Gastroesophageal sphincter (tissue), 4 donors: Measurements from ENCODE around the gene ZNF385A. TPM values are rescaled to one million over a fixed set of nuclear protein-coding genes. Genes with fewer than 3 reads are reported as not detected.
A peak's percentile ranks its signal among the peaks of the same experiment; 100 is the strongest.

Experiments
- ATAC-seq: fragments of 150-250 bp; one replicate; pipeline ENCODE4 v1.9.1; 2016; ENCODE audit warnings: mild to moderate bottlenecking, moderate library complexity
- H3K27ac ChIP-seq, 4 donors: fragments of 200-600 bp; sonication (generic) in 3 of 4; 1 replicate in 3 of 4; 2 replicates in 1 of 4; pipeline ENCODE4 v1.5.1; 2016 to 2019
- H3K27me3 ChIP-seq: fragments of 200-600 bp; sonication (generic); one replicate; pipeline ENCODE4 v1.5.1; 2019
- H3K36me3 ChIP-seq, 2 donors: fragments of 200-600 bp; sonication (generic); one replicate each; pipeline ENCODE4 v1.5.1; 2019; ENCODE audit warnings: control low read depth in 1 of 2
- H3K4me1 ChIP-seq, 3 donors: fragments of 200-600 bp; sonication (generic); 1 replicate in 2 of 3; 2 replicates in 1 of 3; pipeline ENCODE4 v1.5.1; 2016 to 2019; ENCODE audit warnings: control low read depth in 2 of 3
- H3K4me3 ChIP-seq, 2 donors: fragments of 200-600 bp; sonication (generic); one replicate each; pipeline ENCODE4 v1.5.1; 2019; ENCODE audit warnings: mild to moderate bottlenecking in 1 of 2, moderate library complexity in 1 of 2
- H3K9me3 ChIP-seq, 3 donors: fragments of 200-600 bp; sonication (generic); one replicate each; pipeline ENCODE4 v1.5.1; 2017 to 2019; ENCODE audit warnings: control low read depth in 2 of 3
- EP300 ChIP-seq: sonication (generic); formaldehyde crosslinking; IDR thresholded peaks from one replicate; pipeline ENCODE4 v1.6.1; 2017; ENCODE audit warnings: antibody characterized with exemption, mild to moderate bottlenecking
- POLR2A ChIP-seq, 2 donors: fragments of 450-650 bp; IDR thresholded peaks; one replicate each; pipeline ENCODE4 v1.6.1; 2017; ENCODE audit warnings: antibody characterized with exemption in 2 of 2, mild to moderate bottlenecking in 2 of 2, moderate library complexity in 1 of 2
- POLR2AphosphoS5 ChIP-seq: sonication (generic); formaldehyde crosslinking; IDR thresholded peaks from one replicate; pipeline ENCODE4 v1.6.1; 2017; ENCODE audit warnings: antibody characterized with exemption
- WGBS, 2 donors: methylation state at CpG; one replicate each; pipeline ENCODE4 v1.1.5; 2018; ENCODE audit warnings: low coverage in 1 of 2; 5-methylcytosine and 5-hydroxymethylcytosine counted together
- total RNA-seq, 4 donors: library from RNA; depleted of rRNA; stranded (reverse); fragments of >200 nt; gene quantifications; one replicate each; pipeline ENCODE4 v1.1.0, GENCODE V29; 2016
- TF ChIP-seq, protein P1 (sequence below), 4 experiments: fragments of 200-600 bp in 2 of 4; fragments of 450-650 bp in 2 of 4; sonication (generic) in 1 of 4; IDR thresholded peaks; one replicate each; pipeline ENCODE4 v1.5.1; 2017 to 2019; ENCODE audit warnings: antibody characterized with exemption in 4 of 4, mild to moderate bottlenecking in 2 of 4, moderate library complexity in 2 of 4

ZNF385A gene
- total RNA-seq, 4 donors from 2014 or later = 7.5 to 28.0 (median 19.5) TPM

DNA sequence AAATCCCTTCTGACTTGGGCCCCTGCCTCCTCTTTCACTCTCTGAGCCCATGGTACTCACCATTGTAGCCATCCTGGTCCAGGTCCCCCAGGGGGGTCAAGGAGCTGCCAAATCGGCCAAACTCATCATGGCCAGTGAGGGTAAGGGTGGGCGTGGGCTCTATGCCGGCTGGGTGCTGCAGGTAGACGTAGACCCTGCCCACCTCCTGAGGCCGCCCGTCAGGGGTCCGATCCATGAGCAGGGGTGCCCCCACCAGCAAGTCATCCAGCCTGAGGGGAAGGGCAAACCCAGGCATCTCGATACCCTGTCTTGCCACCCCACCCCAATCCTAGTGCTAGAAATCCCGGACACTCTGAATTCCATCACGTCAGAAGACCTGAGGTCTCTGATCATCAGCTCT is 20.6 kb upstream of the ZNF385A start:
- Histone ChIP-seq H3K27me3 (no peaks in the 10 kb centered on the region), H3K4me3 (no peak overlapping the region), H3K4me1 (peaks cover 0 to 52% (median 0%) of the 10 kb centered on the region in 3 donors), H3K36me3 (peaks cover 0 to 100% of the 10 kb centered on the region in 2 donors), H3K9me3 (no peaks in the 10 kb centered on the region), H3K27ac (peak overlapping the region in 3 of 4 donors; percentile 31 to 64 (median 55))
- TF ChIP-seq, protein P1, sequence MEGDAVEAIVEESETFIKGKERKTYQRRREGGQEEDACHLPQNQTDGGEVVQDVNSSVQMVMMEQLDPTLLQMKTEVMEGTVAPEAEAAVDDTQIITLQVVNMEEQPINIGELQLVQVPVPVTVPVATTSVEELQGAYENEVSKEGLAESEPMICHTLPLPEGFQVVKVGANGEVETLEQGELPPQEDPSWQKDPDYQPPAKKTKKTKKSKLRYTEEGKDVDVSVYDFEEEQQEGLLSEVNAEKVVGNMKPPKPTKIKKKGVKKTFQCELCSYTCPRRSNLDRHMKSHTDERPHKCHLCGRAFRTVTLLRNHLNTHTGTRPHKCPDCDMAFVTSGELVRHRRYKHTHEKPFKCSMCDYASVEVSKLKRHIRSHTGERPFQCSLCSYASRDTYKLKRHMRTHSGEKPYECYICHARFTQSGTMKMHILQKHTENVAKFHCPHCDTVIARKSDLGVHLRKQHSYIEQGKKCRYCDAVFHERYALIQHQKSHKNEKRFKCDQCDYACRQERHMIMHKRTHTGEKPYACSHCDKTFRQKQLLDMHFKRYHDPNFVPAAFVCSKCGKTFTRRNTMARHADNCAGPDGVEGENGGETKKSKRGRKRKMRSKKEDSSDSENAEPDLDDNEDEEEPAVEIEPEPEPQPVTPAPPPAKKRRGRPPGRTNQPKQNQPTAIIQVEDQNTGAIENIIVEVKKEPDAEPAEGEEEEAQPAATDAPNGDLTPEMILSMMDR (IDR thresholded peaks at IDR 0.05) = no peak
- no peak for TF ChIP-seq POLR2AphosphoS5
- no peak for TF ChIP-seq EP300
- TF ChIP-seq POLR2A (IDR thresholded peaks at IDR 0.05) = no peak
- WGBS, 2 donors = 96% methylated on average over 8 of the region's 10 CpGs; no CpG with 5 or more reads in 1 of the 2 donors
- no peak for ATAC-seq

DNA sequence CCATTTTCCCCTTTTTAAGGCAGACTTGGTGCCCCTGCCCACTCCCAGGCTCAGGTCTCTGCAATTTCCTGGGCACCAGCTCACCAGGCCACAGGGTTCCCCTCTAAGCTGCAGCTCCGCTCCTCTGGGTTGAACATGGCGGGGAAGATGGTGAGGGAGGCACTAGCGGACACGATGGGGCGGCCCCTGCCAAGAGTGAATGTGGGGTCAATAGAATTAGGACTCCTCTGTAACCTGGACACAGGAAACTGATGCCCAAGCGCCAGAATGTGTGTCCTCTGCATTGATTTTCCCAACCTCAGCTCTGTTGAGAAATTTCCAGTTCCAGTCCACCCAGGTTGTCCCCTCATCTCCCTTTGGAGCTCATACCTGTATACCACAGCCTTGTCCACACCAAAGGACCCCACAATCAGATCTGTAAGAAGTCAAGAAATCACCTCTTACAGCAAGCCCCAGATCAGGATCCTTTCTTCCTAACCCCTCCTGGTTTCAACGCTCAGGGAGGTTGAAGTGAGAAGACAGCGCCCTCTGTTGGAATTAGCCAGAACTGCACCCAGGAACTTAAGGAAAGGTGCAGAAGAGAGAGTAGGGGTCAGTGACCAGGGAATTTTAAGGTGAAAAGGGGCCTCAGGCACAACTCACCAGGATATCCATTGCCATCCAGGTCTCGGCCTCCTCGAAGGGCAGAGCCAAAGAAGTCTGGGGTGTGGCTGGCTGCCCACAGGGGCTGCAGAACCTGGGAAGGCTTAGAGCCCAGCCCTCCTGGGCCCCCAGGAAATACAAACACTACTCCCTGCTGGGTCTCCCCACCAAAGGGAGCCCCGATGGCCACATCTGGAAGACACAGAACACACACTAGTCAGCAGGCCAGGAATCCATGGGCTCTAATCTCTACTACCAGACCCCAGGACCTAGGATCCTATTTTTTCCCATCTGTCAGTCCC is 19.8 kb upstream of the ZNF385A start:
- no peaks in the 10 kb centered on the region for H3K27me3 ChIP-seq
- H3K9me3 ChIP-seq = no peaks in the 10 kb centered on the region
- no peak for ATAC-seq
- TF ChIP-seq, protein P1 (IDR thresholded peaks at IDR 0.05) = peak in 3 of 4 experiments; percentile 83 to 94 (median 91)
- TF ChIP-seq POLR2A (IDR thresholded peaks at IDR 0.05) = no peak
- peaks cover 0 to 48% (median 0%) of the 10 kb centered on the region in 3 donors for H3K4me1 ChIP-seq
- 50 to 70% methylated on average over 2 to 4 of the region's 11 CpGs for WGBS, 2 donors
- no peak overlapping the region for H3K4me3 ChIP-seq
- H3K27ac ChIP-seq = peak overlapping the region in 3 of 4 donors; percentile 39 to 64 (median 63)
- H3K36me3 ChIP-seq = peaks cover 0 to 100% of the 10 kb centered on the region in 2 donors

DNA sequence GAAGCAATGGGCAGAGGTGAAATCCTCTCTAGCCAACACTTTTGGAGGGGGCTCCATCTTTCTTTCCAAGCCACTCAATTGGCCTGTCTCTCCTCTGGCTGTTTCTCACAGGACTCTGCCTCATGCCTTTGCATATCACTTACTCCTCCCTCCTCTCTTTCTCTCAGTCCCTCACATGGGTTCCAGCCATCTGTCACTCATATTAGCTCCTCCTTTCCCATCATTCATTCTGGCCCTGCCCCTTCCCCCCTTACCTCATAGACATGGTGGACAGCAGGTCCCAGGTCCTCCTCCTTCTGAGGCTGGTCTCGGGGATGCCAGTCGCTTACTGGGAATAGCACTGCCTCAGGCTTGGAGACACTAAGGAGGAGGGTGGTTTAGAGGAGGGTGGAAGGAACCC is 16.6 kb upstream of the ZNF385A start:
- WGBS, 2 donors = 64% methylated on average over 2 of the region's 2 CpGs; no CpG with 5 or more reads in 1 of the 2 donors
- no peaks in the 10 kb centered on the region for H3K9me3 ChIP-seq
- H3K4me3 ChIP-seq = no peak overlapping the region
- H3K27ac ChIP-seq = peak overlapping the region in 3 of 4 donors; percentile 35 to 66 (median 57)
- no peak for ATAC-seq
- H3K4me1 ChIP-seq = peaks cover 0 to 25% (median 0%) of the 10 kb centered on the region in 3 donors
- H3K36me3 ChIP-seq = peaks cover 2 to 100% of the 10 kb centered on the region in 2 donors
- H3K27me3 ChIP-seq = no peaks in the 10 kb centered on the region
- no peak for TF ChIP-seq EP300
- TF ChIP-seq, protein P1 (IDR thresholded peaks at IDR 0.05) = no peak
- TF ChIP-seq POLR2AphosphoS5 = no peak
- no peak for TF ChIP-seq POLR2A (IDR thresholded peaks at IDR 0.05)

DNA sequence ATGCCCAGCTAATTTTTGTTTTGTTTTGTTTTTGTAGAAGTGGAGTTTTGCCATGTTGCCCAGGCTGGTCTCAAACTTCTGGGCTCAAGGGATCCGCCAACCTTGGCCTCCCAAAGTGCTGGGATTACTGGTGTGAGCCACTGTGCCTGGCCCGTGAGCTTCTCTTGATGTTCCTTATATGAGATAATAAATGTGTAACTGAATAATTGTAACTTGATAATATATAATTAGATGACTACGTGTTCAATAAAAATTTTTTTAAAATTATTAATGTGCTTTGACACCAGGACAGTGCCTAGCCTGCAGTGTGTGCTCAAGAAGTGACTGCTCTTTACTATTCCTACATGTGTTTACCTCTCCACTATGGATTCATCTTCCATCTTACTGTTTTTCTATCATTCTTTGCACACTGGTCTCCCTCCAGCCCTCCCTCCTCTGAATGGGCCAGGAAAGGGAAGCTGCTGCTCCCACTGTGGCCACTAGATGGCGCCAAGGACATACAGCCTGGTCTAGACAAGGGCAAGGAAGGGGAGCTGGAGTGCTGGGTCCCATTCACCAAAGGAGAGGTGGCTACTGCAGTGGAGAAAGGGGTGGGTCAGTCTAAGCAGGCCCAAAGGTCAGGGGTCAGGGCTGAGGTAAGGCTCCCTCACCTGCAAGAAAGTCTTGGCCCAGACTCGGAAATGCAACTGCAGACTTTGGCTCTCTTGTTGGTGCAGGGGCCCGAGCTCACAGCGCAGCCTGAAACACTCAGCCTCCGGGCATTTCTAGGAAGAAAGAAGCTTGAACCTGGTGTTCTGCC is 14.7 kb upstream of the ZNF385A start:
- Histone ChIP-seq H3K9me3 (no peaks in the 10 kb centered on the region), H3K27ac (peak overlapping the region in 2 of 4 donors; percentile 20 to 59), H3K4me3 (no peak overlapping the region), H3K36me3 (peaks cover 2 to 100% of the 10 kb centered on the region in 2 donors), H3K4me1 (peaks cover 0 to 6% (median 0%) of the 10 kb centered on the region in 3 donors), H3K27me3 (no peaks in the 10 kb centered on the region)
- peak; percentile 82 for ATAC-seq
- peak; percentile 20 for TF ChIP-seq POLR2AphosphoS5
- no peak for TF ChIP-seq POLR2A (IDR thresholded peaks at IDR 0.05)
- TF ChIP-seq, protein P1 (IDR thresholded peaks at IDR 0.05) = peak; percentile 96 to 98 (median 98)
- no peak for TF ChIP-seq EP300
- 55 to 58% methylated on average over 2 to 4 of the region's 8 CpGs for WGBS, 2 donors
